NCI-H446 treated with DMSO at 0.1 percent for 48 hours (cell line): ENCODE results near the gene TLR5.

Experiments
- DNase-seq: peaks from one replicate; lab custom pipeline; 2025; lab: John Stamatoyannopoulos, UW

TLR5 gene

GRCh38 chr1:223068900-223069665, 74.0 kb downstream of the TLR5 start:
- DNase-seq: no peak

GRCh38 chr1:223067914-223068313, 75.1 kb downstream of the TLR5 start:
- DNase-seq: no peak

GRCh38 chr1:223066415-223066814, 76.6 kb downstream of the TLR5 start:
- no peak for DNase-seq

GRCh38 chr1:223062177-223062576, 80.9 kb downstream of the TLR5 start:
- no peak for DNase-seq

GRCh38 chr1:223059526-223059925, 83.5 kb downstream of the TLR5 start:
- no peak for DNase-seq
